Lower lobe of right lung (tissue), 2 donors: Measurements from ENCODE around the gene MGAT1. TPM values are rescaled to one million over a fixed set of nuclear protein-coding genes. Genes with fewer than 3 reads are reported as not detected.
"Not testable (repeated sequence)": the region's sequence is repeated elsewhere in the genome, so short reads cannot be mapped to it uniquely, and the experiment has no call there.

Source experiments
- ATAC-seq, 2 donors: fragments of 200-7000 bp; cut with Tn5 transposase; one replicate each; pipeline ENCODE4 v1.9.1; 2020 to 2022; ENCODE audit warnings: mild to moderate bottlenecking in 2 of 2, moderate library complexity in 2 of 2
- DNase-seq: peaks from one replicate; pipeline ENCODE4 v3.0.0-alpha.2; 2020
- H3K27ac ChIP-seq: fragments of 200-600 bp; one replicate; pipeline ENCODE4 v1.8.0; 2022
- H3K27me3 ChIP-seq: fragments of 200-600 bp; one replicate; pipeline ENCODE4 v1.8.0; 2022; ENCODE audit warnings: low read depth
- H3K36me3 ChIP-seq: fragments of 200-600 bp; one replicate; pipeline ENCODE4 v1.8.0; 2022; ENCODE audit warnings: mild to moderate bottlenecking
- H3K4me1 ChIP-seq: fragments of 200-600 bp; one replicate; pipeline ENCODE4 v1.8.0; 2022
- H3K4me3 ChIP-seq: fragments of 200-600 bp; one replicate; pipeline ENCODE4 v1.8.0; 2022; ENCODE audit warnings: mild to moderate bottlenecking
- H3K9me3 ChIP-seq: fragments of 200-600 bp; one replicate; pipeline ENCODE4 v1.8.0; 2022
- CTCF ChIP-seq: fragments of 200-600 bp; IDR thresholded peaks from one replicate; pipeline ENCODE4 v1.8.0; 2022; ENCODE audit warnings: antibody characterized with exemption, mild to moderate bottlenecking
- intact Hi-C: fragments of 100-400 bp; cut with DNase I; formaldehyde crosslinking; loops from one replicate; pipeline ENCODE4 v1.11.0; 2022
- total RNA-seq: library from RNA; stranded (reverse); fragmentation: NEBNext Ultra II Directional; extraction: Animal tissue kit (Norgen Biotek cat#: 25700); gene quantifications from one replicate; pipeline ENCODE4 v1.2.1, GENCODE V29; 2021
- donor health status: DM: no; HTN: yes; CAD: no; lungs with severe emphysema.

MGAT1 gene
- total RNA-seq, 1 donor from 2014 or later: 241 TPM

DNA sequence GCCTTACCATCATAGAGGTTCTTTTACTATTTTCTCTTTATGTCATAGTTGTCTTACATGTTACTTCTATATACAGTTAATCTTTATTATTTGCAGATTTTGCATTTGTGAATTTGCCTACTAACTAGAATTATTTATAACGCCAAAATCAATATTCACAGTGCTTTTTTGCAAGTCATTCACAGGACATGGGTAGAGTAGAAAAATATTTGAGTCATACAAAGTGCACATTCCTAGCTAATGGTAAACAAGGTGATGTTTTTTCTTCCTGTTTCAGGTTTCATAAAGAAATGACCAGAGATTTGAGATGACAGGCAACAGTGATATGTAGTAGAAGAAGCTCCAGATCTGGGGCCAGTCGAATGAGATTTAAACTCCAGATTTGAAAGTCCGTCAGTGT is 32.8 kb downstream of the MGAT1 start:
- H3K27me3 ChIP-seq: no peaks in the 10 kb centered on the region
- no peak overlapping the region for H3K27ac ChIP-seq
- TF ChIP-seq CTCF: no peak
- intact Hi-C loops: no loop called here
- H3K4me1 ChIP-seq: no peaks in the 10 kb centered on the region
- H3K36me3 ChIP-seq: no peaks in the 10 kb centered on the region
- no peaks in the 10 kb centered on the region for H3K9me3 ChIP-seq
- no peak overlapping the region for H3K4me3 ChIP-seq
- ATAC-seq (no peak), DNase-seq (no peak)

DNA sequence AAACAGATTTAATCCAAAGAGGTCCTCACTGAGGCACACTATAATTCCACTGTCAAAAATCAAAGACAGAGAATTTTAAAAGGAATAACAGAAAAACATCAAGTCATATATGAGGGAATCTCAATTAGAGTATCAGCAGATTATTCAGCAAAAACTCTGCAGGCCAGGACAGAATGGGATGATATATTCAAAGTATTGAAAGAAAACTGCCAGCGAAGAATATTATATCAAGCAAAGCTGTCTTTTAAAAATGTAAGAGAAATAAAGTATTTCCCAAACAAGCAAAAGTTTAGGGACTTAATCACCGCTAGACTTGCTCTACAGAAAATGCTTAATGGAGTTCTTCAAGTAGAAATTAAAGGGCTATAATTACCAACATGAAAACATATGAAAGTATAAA is 47.0 kb downstream of the MGAT1 start:
- H3K27ac ChIP-seq: no peak overlapping the region
- intact Hi-C loops: no loop called here
- TF ChIP-seq CTCF: no peak
- H3K4me1 ChIP-seq: no peaks in the 10 kb centered on the region
- ATAC-seq: no peak
- H3K9me3 ChIP-seq: peaks cover 21% of the 10 kb centered on the region
- no peak overlapping the region for H3K4me3 ChIP-seq
- peaks cover 9% of the 10 kb centered on the region for H3K27me3 ChIP-seq
- no peak for DNase-seq
- no peaks in the 10 kb centered on the region for H3K36me3 ChIP-seq

DNA sequence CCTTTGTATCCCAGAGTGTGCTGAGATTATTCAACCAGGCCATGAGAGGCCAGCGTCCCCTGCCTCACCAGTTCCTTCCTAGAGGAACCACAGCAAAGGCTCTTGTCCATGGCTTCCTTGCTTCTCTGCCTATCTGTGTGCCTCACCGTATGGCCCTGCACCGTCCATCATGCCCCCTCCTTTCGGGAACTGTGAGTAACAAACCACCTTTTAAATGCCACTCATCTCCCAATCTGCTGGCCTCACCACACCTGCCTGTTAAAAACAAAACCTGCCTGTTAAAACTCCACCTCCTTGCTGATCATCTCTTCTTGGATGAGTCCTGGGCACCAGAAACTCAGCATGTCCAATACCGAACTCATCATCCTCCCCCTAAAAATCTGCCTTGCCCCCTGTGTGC is 58.4 kb downstream of the MGAT1 start:
- TF ChIP-seq CTCF: no peak
- no peak overlapping the region for H3K4me3 ChIP-seq
- no peak overlapping the region for H3K27ac ChIP-seq
- H3K36me3 ChIP-seq: no peaks in the 10 kb centered on the region
- intact Hi-C loops: no loop called here
- DNase-seq (no peak), ATAC-seq (no peak)
- H3K27me3 ChIP-seq: peaks cover 29% of the 10 kb centered on the region
- H3K4me1 ChIP-seq: no peaks in the 10 kb centered on the region
- H3K9me3 ChIP-seq: no peaks in the 10 kb centered on the region

DNA sequence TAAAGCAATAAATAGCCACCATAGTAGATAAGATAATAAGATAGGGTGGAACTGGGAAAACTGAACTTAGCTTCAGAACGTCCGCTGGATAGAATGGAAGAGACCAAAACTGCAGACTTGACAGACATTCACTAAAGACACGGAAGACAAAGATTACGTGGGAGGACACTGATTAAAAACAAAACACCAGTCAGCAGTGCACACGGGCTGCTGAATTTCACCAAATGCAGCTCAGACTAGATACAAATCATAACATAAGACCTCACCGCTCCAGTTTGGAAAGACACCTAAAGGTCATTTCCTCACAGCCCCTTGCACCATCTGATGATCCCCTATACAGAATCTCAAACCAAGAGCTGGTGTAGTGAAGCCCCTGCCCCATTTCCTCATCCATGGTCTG is 59.9 kb downstream of the MGAT1 start:
- DNase-seq (no peak), ATAC-seq (no peak)
- intact Hi-C loops: no loop called here
- Histone ChIP-seq H3K4me1 (no peaks in the 10 kb centered on the region), H3K4me3 (no peak overlapping the region), H3K27ac (no peak overlapping the region), H3K27me3 (peaks cover 29% of the 10 kb centered on the region), H3K9me3 (no peaks in the 10 kb centered on the region), H3K36me3 (no peaks in the 10 kb centered on the region)
- TF ChIP-seq CTCF: no peak

GRCh38 chr5:180740953-180741352 is 61.7 kb downstream of the MGAT1 start:
- intact Hi-C loops, H3K27ac ChIP-seq, ATAC-seq, DNase-seq, H3K9me3 ChIP-seq, H3K36me3 ChIP-seq, H3K4me1 ChIP-seq, H3K4me3 ChIP-seq: not testable (repeated sequence)
- peaks cover 28% of the 10 kb centered on the region for H3K27me3 ChIP-seq

DNA sequence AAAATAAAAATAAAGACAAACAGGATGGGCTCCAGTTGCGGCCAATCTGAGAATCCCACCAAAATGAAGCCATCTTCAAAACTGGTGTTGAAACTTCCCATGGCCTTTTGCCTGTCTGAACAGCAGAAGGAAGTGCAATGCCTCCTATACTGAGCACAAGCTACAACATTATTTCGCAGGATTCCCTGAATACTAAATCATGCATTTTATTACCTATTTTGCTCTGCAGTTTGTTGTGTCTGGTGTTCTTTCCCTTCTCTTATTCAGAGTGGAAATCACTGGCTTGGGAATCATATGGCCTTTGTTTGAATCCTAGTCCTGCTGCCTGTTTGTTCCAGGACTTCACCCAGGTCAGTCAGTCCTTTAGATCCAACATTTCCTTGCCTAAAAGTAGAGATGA is 62.6 kb downstream of the MGAT1 start, which contains the start of gene OR2Y1:
TSS of gene OR2Y1 (minus strand) at position 101 of the 400 bp plus-strand sequence. CDS start at position 101, 0 bp downstream.
- H3K36me3 ChIP-seq: no peaks in the 10 kb centered on the region
- H3K27me3 ChIP-seq: peaks cover 20% of the 10 kb centered on the region
- no peaks in the 10 kb centered on the region for H3K9me3 ChIP-seq
- no peak within 1 kb of the TSS for H3K4me3 ChIP-seq
- DNase-seq (no peak), ATAC-seq (no peak)
- TF ChIP-seq CTCF: no peak
- intact Hi-C loops: no loop called here
- no peaks in the 10 kb centered on the region for H3K4me1 ChIP-seq
- no peak within 1 kb of the TSS for H3K27ac ChIP-seq
